Lower leg skin (tissue), 3 donors: ENCODE results near the gene SIL1.

Experiments
- POLR2A ChIP-seq, 2 donors: fragments of 450-650 bp; IDR thresholded peaks; one replicate each; pipeline ENCODE4 v1.6.1; 2016 to 2017; ENCODE audit warnings: antibody characterized with exemption in 2 of 2, mild to moderate bottlenecking in 1 of 2, moderate library complexity in 1 of 2
- TF ChIP-seq, protein P1 (sequence below), 3 donors: fragments of 450-650 bp; IDR thresholded peaks; one replicate each; pipeline ENCODE4 v1.5.1; 2016; ENCODE audit warnings: antibody characterized with exemption in 3 of 3, mild to moderate bottlenecking in 3 of 3, moderate library complexity in 2 of 3

DNA sequence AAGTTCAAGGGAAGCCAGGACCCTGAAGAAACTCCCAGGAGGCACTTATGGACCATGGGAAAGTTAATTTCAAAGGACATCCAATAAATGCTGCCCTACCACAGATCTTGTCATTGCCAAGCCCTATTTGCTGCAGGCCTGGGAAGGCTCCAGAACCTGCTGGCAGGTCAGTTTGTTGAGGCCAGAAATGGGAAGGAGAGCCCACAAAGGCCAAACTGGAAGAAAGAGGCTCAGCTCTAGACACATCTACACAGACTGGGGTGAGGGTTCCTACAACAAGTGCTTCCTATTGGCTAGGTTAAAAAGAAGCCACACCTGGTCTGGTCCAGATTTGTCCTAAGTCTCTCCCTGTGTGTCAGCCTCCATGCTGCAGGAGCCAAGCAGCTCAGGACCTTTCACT, 94.4 kb downstream of the SIL1 start:
- TF ChIP-seq, protein P1, sequence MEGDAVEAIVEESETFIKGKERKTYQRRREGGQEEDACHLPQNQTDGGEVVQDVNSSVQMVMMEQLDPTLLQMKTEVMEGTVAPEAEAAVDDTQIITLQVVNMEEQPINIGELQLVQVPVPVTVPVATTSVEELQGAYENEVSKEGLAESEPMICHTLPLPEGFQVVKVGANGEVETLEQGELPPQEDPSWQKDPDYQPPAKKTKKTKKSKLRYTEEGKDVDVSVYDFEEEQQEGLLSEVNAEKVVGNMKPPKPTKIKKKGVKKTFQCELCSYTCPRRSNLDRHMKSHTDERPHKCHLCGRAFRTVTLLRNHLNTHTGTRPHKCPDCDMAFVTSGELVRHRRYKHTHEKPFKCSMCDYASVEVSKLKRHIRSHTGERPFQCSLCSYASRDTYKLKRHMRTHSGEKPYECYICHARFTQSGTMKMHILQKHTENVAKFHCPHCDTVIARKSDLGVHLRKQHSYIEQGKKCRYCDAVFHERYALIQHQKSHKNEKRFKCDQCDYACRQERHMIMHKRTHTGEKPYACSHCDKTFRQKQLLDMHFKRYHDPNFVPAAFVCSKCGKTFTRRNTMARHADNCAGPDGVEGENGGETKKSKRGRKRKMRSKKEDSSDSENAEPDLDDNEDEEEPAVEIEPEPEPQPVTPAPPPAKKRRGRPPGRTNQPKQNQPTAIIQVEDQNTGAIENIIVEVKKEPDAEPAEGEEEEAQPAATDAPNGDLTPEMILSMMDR (IDR thresholded peaks at IDR 0.05), result no peak
- TF ChIP-seq POLR2A (IDR thresholded peaks at IDR 0.05), result no peak
